ENCODE data around the gene SCN7A.

The SCN7A gene

DNA sequence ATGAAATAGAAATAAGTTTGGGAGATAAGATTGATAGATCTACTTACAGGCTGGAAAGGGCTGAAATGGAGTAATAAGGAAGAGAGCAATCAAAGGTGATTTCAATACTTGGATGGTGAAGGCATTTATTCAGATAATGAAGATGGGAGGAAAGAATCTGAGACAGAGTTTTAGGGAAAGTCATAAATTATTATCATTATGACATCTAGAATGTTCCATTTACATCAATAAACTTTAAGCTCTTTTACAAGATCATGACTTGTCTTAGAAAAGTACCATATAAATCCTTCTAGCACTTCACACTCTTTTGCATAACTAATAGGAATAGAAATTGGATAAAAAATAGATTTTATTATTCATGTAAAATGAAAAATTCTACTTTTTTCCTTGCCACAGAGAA, 120.5 kb downstream of the SCN7A start:
- no peak overlapping the region for H3K4me3 ChIP-seq (ENCODE audit: low read depth, low read length)
- TF ChIP-seq, protein P1, sequence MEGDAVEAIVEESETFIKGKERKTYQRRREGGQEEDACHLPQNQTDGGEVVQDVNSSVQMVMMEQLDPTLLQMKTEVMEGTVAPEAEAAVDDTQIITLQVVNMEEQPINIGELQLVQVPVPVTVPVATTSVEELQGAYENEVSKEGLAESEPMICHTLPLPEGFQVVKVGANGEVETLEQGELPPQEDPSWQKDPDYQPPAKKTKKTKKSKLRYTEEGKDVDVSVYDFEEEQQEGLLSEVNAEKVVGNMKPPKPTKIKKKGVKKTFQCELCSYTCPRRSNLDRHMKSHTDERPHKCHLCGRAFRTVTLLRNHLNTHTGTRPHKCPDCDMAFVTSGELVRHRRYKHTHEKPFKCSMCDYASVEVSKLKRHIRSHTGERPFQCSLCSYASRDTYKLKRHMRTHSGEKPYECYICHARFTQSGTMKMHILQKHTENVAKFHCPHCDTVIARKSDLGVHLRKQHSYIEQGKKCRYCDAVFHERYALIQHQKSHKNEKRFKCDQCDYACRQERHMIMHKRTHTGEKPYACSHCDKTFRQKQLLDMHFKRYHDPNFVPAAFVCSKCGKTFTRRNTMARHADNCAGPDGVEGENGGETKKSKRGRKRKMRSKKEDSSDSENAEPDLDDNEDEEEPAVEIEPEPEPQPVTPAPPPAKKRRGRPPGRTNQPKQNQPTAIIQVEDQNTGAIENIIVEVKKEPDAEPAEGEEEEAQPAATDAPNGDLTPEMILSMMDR (IDR thresholded peaks at IDR 0.05; ENCODE audit: low read depth, low read length, missing control alignments), result no peak
- no peaks in the 10 kb centered on the region for H3K27me3 ChIP-seq (replicated peaks)
- in situ Hi-C loops (cut with HindIII; ENCODE audit: low pct_ligation_motif_present, low sequenced_read_pairs), result no loop called here
- no peak overlapping the region for H3K27ac ChIP-seq
- DNase-seq, result no peak
- no peaks in the 10 kb centered on the region for H3K36me3 ChIP-seq (replicated peaks)

DNA sequence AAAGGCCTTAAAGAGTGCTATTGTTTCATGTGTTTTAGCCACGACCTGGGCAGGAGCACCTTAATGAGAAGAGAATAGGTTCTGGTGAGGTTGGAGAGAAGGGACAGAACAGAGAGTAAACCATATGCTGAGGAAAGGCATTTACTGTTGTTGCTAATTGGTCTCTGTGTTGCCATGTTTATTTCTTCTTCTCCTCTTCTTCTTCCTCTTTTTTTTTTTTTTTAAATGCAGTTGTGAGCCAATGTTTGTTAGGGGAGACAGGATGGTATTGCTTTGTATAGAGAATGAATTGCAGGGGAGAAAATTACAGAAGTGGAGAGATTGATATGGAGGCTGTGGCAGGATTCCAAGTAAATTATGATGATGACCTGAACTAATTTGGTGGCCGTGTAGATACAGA, 120.9 kb downstream of the SCN7A start:
- TF ChIP-seq, protein P1 (IDR thresholded peaks at IDR 0.05; ENCODE audit: low read depth, low read length, missing control alignments), result no peak
- H3K4me3 ChIP-seq (ENCODE audit: low read depth, low read length), result no peak overlapping the region
- H3K27ac ChIP-seq, result no peak overlapping the region
- DNase-seq, result no peak
- in situ Hi-C loops (cut with HindIII; ENCODE audit: low pct_ligation_motif_present, low sequenced_read_pairs), result no loop called here
- no peaks in the 10 kb centered on the region for H3K27me3 ChIP-seq (replicated peaks)
- no peaks in the 10 kb centered on the region for H3K36me3 ChIP-seq (replicated peaks)

DNA sequence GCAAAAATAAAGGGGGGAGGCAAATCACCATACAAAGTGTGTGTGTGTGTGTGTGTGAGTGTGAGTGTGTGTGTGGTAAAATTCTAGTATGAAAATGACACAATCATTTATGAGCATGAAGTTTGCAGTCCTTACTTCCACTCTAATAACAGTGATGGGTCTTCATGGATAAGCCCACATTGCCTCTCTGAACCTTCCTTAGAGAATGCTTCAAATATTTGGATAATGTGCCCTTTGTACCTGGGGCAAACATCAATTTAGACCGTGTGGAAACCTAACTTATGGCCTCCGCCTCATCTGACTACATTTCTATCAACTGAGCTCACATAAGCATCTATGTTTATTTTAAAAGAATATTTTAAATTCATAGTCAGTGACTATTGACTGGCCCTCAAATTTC, 122.0 kb downstream of the SCN7A start:
- no peak overlapping the region for H3K27ac ChIP-seq
- DNase-seq, result no peak
- in situ Hi-C loops (cut with HindIII; ENCODE audit: low pct_ligation_motif_present, low sequenced_read_pairs), result no loop called here
- no peaks in the 10 kb centered on the region for H3K27me3 ChIP-seq (replicated peaks)
- no peaks in the 10 kb centered on the region for H3K36me3 ChIP-seq (replicated peaks)
- TF ChIP-seq, protein P1 (IDR thresholded peaks at IDR 0.05; ENCODE audit: low read depth, low read length, missing control alignments), result no peak
- no peak overlapping the region for H3K4me3 ChIP-seq (ENCODE audit: low read depth, low read length)

DNA sequence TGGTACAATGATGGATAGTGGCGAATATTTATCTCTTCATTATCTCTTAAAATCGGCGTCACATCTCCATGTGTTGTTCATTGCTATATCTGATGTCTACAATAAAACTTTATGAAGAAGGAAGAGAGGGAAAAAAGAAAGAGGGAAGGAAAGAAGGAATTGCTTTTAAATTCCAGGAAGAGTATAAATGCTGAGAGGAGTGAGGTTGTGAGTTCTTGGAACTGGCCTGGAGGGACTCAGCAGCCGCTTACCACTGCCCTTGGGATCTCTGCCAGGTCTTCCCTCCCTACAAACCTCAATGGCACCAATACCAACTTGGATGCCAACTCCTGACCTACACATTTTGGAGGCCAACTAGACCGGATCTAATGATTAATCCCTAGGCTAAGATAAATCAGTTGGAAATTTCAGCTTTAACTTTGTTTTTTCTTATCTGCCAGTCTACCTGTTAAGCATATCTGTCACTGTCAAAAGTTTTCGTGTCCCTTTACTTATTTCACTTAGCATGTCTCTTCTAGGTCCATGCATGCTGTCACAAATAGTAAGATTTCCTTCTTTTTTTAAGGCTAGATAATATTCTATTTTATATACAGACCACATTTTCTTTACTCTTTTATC, 128.1 kb downstream of the SCN7A start:
- TF ChIP-seq, protein P1 (IDR thresholded peaks at IDR 0.05; ENCODE audit: low read depth, low read length, missing control alignments), result no peak
- H3K36me3 ChIP-seq (replicated peaks), result no peaks in the 10 kb centered on the region
- H3K27me3 ChIP-seq (replicated peaks), result no peaks in the 10 kb centered on the region
- no peak overlapping the region for H3K4me3 ChIP-seq (ENCODE audit: low read depth, low read length)
- in situ Hi-C loops (cut with HindIII; ENCODE audit: low pct_ligation_motif_present, low sequenced_read_pairs), result no loop called here
- no peak for DNase-seq
- no peak overlapping the region for H3K27ac ChIP-seq

DNA sequence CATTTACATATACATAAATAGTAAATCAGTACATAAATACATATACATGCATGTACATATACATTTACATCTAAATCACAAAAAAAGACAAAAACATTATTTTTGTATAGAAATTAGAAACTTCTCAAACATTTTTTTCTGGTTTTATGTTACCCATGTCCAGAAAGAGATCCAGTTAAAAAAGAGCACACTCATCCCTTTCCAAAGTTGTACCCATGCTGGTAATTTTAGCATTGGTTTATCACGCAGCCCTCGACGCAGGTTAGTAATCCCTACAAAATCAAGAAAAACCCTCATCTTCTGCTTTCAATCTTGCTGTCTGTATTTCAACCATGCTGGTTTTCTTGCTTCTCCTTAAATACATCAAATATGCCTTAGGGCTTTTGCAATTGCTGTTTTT, 128.8 kb downstream of the SCN7A start:
- H3K36me3 ChIP-seq (replicated peaks), result no peaks in the 10 kb centered on the region
- H3K27ac ChIP-seq, result no peak overlapping the region
- no peak for DNase-seq
- H3K27me3 ChIP-seq (replicated peaks), result no peaks in the 10 kb centered on the region
- TF ChIP-seq, protein P1 (IDR thresholded peaks at IDR 0.05; ENCODE audit: low read depth, low read length, missing control alignments), result no peak
- in situ Hi-C loops (cut with HindIII; ENCODE audit: low pct_ligation_motif_present, low sequenced_read_pairs), result no loop called here
- H3K4me3 ChIP-seq (ENCODE audit: low read depth, low read length), result no peak overlapping the region
